A549 (cell line): ENCODE measurements around the gene ANKRD62.

Source experiments
- POLR2A ChIP-seq: IDR thresholded peaks from 2 replicates; pipeline ENCODE4 v1.6.1; 2012; ENCODE audit warnings: mild to moderate bottlenecking, low read length
- USF2 ChIP-seq: fragments of 450-650 bp; IDR thresholded peaks from 2 replicates; pipeline ENCODE4 v1.6.1; 2014; ENCODE audit warnings: antibody characterized with exemption

- TF ChIP-seq USF2 = no peak
- TF ChIP-seq POLR2A = no peak
Measured at GRCh38 chr18:12085136-12085535, 8.5 kb upstream of the ANKRD62 start.
